Chondrocyte (in vitro differentiated cells): ENCODE measurements around the gene ATXN7L1. TPM values are rescaled to one million over a fixed set of nuclear protein-coding genes. Genes with fewer than 3 reads are reported as not detected.

ENCODE experiments used
- DNase-seq: peaks from one replicate; pipeline ENCODE4 v3.0.0; 2021; ENCODE audit warnings: mixed read lengths, low spot score
- H3K27ac Mint-ChIP-seq: one replicate; pipeline ENCODE4 v1.8.0; 2021; ENCODE audit warnings: mild to moderate bottlenecking, moderate library complexity, mixed read lengths; ENCODE audit not compliant: unreplicated experiment
- H3K27me3 Mint-ChIP-seq: 2 replicates; pipeline ENCODE4 v1.8.0; 2021; ENCODE audit warnings: low read depth, mixed read lengths
- H3K36me3 Mint-ChIP-seq: 2 replicates; pipeline ENCODE4 v1.8.0; 2021; ENCODE audit warnings: low read depth, mixed read lengths
- H3K4me1 Mint-ChIP-seq: 2 replicates; pipeline ENCODE4 v1.8.0; 2021; ENCODE audit warnings: low read depth, mild to moderate bottlenecking, mixed read lengths
- H3K4me3 Mint-ChIP-seq: one replicate; pipeline ENCODE4 v1.8.0; 2021; ENCODE audit warnings: mild to moderate bottlenecking, moderate library complexity, mixed read lengths; ENCODE audit not compliant: unreplicated experiment
- H3K9me3 Mint-ChIP-seq: 2 replicates; pipeline ENCODE4 v1.8.0; 2021; ENCODE audit warnings: low read depth, mixed read lengths
- total RNA-seq: library from RNA; stranded (reverse); gene quantifications from 3 replicates; pipeline ENCODE4 v1.2.1, GENCODE V29; 2021
- TF ChIP-seq, protein P1 (sequence below): fragments of 200-600 bp; sonication (generic); IDR thresholded peaks from 2 replicates; pipeline ENCODE4 v1.5.0; 2021; ENCODE audit warnings: antibody characterized with exemption, mild to moderate bottlenecking, moderate library complexity

Gene ATXN7L1
- total RNA-seq, 1 donor from 2014 or later: 6.4 TPM

GRCh38 chr7:105860793-105861192 is 15.6 kb downstream of the ATXN7L1 start:
- Mint-ChIP-seq H3K27ac (no peak overlapping the region), H3K4me1 (no peaks in the 10 kb centered on the region), H3K36me3 (no peaks in the 10 kb centered on the region)

DNA sequence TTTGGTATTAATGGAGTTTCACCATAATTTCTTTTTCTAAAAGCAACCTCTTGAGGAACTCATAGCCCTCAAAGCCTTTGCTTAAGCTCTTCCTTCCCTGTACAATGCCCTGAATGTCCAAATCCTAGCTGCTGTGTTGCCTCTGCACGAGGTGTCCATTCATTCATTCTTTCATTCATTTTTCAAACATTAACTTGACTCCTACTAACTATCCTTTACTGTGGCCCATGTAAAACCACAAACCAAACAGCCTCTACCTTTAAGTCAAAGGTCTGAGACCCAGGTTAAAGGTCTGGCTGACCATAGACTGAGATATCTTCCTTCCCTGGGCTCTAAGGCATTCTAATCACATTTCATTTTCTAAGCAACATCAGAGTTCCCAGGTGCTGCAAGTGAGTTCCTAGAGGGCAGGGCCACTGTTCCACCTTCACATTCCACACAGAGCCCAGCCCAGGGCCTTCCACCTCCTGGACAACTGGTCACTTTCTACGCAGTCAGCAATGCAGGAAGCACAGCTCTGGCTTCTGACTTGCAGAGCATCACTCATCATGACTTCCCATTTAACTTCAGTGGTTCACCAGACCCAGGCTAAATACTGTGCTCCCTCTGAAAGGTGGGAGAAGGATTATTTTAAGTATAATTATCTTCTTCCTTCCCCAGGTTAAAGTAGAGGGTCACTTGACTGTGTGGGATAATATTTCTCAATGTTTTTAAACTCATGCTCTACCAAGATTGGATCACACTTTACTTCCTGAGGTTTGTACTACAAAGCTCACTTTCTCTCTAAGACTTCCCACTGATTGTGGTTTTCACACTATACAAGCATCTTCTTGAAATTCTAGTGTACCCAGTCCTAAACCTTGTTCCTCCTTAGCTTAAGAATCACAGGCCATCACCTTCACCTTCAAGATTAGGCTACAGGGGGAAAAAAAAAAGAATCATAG is 19.1 kb downstream of the ATXN7L1 start:
- no peak for DNase-seq
- Mint-ChIP-seq H3K27me3 (no peaks in the 10 kb centered on the region), H3K4me3 (no peak overlapping the region), H3K36me3 (no peaks in the 10 kb centered on the region), H3K27ac (no peak overlapping the region), H3K4me1 (no peaks in the 10 kb centered on the region), H3K9me3 (no peaks in the 10 kb centered on the region)
- TF ChIP-seq, protein P1, sequence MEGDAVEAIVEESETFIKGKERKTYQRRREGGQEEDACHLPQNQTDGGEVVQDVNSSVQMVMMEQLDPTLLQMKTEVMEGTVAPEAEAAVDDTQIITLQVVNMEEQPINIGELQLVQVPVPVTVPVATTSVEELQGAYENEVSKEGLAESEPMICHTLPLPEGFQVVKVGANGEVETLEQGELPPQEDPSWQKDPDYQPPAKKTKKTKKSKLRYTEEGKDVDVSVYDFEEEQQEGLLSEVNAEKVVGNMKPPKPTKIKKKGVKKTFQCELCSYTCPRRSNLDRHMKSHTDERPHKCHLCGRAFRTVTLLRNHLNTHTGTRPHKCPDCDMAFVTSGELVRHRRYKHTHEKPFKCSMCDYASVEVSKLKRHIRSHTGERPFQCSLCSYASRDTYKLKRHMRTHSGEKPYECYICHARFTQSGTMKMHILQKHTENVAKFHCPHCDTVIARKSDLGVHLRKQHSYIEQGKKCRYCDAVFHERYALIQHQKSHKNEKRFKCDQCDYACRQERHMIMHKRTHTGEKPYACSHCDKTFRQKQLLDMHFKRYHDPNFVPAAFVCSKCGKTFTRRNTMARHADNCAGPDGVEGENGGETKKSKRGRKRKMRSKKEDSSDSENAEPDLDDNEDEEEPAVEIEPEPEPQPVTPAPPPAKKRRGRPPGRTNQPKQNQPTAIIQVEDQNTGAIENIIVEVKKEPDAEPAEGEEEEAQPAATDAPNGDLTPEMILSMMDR: no peak

More at GRCh38 chr7:105860793-105861192, 15.6 kb downstream of the ATXN7L1 start:
- Mint-ChIP-seq H3K9me3 (no peaks in the 10 kb centered on the region), H3K27me3 (no peaks in the 10 kb centered on the region), H3K4me3 (no peak overlapping the region)
- TF ChIP-seq, protein P1: no peak
- DNase-seq: no peak

DNA sequence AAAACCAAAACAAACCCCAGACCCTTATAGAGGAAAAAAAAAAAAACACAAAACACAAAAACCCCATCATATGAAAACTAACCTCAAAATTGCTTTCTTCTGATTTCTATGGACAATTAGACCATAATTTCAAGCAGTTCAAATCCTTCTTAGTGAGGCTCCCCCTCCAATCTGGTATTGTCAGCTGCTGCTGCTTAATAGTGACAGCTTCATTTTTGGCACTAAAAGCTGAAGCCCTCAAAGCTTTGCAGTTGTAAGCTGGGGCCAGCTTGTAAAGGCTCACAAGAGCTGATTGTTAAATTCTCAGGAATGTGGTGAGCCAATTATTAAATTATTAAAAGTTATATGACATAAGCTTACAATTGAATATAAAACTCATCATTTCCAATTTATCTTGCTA is 21.9 kb downstream of the ATXN7L1 start:
- Mint-ChIP-seq H3K36me3 (no peaks in the 10 kb centered on the region), H3K4me1 (peaks cover 3% of the 10 kb centered on the region), H3K27ac (no peak overlapping the region), H3K4me3 (no peak overlapping the region), H3K9me3 (no peaks in the 10 kb centered on the region), H3K27me3 (no peaks in the 10 kb centered on the region)
- TF ChIP-seq, protein P1: no peak
- DNase-seq: no peak

DNA sequence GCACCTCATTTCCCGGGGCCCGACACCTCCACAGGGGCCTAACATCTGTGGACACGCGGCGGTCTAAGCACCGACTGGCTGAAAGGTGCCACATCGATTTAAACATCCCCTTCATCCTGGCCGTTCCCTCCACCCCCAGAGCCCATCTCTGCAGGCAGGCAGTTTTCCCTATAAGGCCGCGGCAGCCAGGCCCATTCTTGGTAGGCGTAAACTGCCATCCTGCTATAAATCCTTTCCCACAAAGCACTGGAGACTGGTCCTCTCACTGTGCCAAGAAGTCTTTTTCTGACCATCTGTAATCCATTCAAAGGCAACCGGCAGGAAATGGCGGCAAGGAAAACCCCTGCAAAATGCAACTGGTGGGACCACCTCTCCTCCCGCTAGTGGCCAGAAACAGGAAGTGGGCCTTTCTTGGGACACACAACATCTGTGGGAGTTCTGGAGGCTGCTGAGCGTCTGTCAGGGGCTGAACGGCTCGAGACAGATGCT is 22.4 kb downstream of the ATXN7L1 start:
- H3K27ac Mint-ChIP-seq: no peak overlapping the region
- no peak for DNase-seq
- no peaks in the 10 kb centered on the region for H3K36me3 Mint-ChIP-seq
- TF ChIP-seq, protein P1: no peak
- no peak overlapping the region for H3K4me3 Mint-ChIP-seq
- H3K27me3 Mint-ChIP-seq: no peaks in the 10 kb centered on the region
- H3K9me3 Mint-ChIP-seq: no peaks in the 10 kb centered on the region
- peaks cover 3% of the 10 kb centered on the region for H3K4me1 Mint-ChIP-seq

DNA sequence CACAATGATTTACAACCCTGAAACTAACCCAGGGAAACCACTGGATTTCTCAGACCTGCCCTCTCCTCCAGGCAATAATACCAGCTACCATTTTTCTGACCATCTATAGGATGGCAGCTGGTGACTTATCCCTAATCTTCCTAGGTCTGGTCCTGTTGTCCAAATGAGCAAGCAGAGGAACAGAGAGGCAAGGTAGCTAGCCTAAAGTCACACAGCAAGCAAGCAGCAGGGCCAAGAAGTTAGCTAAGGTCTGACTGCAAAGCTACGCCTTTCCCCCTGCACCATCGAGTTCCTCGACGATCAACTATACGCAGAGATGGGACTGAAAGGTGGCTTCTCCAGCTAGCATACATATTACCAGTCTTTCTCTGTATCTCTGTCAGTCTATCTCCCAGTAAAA is 25.3 kb downstream of the ATXN7L1 start:
- Mint-ChIP-seq H3K4me1 (peaks cover 3% of the 10 kb centered on the region), H3K27me3 (no peaks in the 10 kb centered on the region), H3K36me3 (peaks cover 6% of the 10 kb centered on the region), H3K27ac (no peak overlapping the region), H3K9me3 (peaks cover 8% of the 10 kb centered on the region), H3K4me3 (no peak overlapping the region)
- no peak for DNase-seq
- TF ChIP-seq, protein P1: no peak
